ENCODE results near the gene TSFM.

TSFM gene

GRCh38 chr12:57803319-57803893, 20.8 kb downstream of the TSFM start:
- no peaks in the 10 kb centered on the region for H3K27me3 ChIP-seq (ENCODE audit: insufficient read depth, poor library complexity, severe bottlenecking)
- peak in 1 of 2 experiments; percentile 18 for DNase-seq (ENCODE audit: low read depth in 1 of 2, low spot score in 1 of 2)
- TF ChIP-seq REST (IDR thresholded peaks at IDR 0.05; ENCODE audit: insufficient replicate concordance, low read depth) = no peak
- TF ChIP-seq, protein P1, sequence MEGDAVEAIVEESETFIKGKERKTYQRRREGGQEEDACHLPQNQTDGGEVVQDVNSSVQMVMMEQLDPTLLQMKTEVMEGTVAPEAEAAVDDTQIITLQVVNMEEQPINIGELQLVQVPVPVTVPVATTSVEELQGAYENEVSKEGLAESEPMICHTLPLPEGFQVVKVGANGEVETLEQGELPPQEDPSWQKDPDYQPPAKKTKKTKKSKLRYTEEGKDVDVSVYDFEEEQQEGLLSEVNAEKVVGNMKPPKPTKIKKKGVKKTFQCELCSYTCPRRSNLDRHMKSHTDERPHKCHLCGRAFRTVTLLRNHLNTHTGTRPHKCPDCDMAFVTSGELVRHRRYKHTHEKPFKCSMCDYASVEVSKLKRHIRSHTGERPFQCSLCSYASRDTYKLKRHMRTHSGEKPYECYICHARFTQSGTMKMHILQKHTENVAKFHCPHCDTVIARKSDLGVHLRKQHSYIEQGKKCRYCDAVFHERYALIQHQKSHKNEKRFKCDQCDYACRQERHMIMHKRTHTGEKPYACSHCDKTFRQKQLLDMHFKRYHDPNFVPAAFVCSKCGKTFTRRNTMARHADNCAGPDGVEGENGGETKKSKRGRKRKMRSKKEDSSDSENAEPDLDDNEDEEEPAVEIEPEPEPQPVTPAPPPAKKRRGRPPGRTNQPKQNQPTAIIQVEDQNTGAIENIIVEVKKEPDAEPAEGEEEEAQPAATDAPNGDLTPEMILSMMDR (IDR thresholded peaks at IDR 0.05; ENCODE audit: insufficient read depth, low read length) = peak; percentile 74
- H3K27ac ChIP-seq (replicated peaks) = no peak overlapping the region
- no peak overlapping the region for H3K4me3 ChIP-seq (replicated peaks; ENCODE audit: insufficient read depth, low read length)

GRCh38 chr12:57806677-57807076, 24.1 kb downstream of the TSFM start:
- Histone ChIP-seq H3K27ac (replicated peaks) (no peak overlapping the region), H3K27me3 (ENCODE audit: insufficient read depth, poor library complexity, severe bottlenecking) (no peaks in the 10 kb centered on the region), H3K4me3 (replicated peaks; ENCODE audit: insufficient read depth, low read length) (no peak overlapping the region)
- TF ChIP-seq REST (IDR thresholded peaks at IDR 0.05; ENCODE audit: insufficient replicate concordance, low read depth) (no peak), GABPA (IDR thresholded peaks at IDR 0.05; ENCODE audit: low read depth) (no peak), POLR2AphosphoS5 (IDR thresholded peaks at IDR 0.05; ENCODE audit: low read depth) (no peak), SPI1 (IDR thresholded peaks at IDR 0.05; ENCODE audit: borderline replicate concordance, low read depth) (no peak)
- TF ChIP-seq, protein P1 (IDR thresholded peaks at IDR 0.05; ENCODE audit: insufficient read depth, low read length) = no peak
- DNase-seq (ENCODE audit: low read depth in 1 of 2, low spot score in 1 of 2) = no peak

DNA sequence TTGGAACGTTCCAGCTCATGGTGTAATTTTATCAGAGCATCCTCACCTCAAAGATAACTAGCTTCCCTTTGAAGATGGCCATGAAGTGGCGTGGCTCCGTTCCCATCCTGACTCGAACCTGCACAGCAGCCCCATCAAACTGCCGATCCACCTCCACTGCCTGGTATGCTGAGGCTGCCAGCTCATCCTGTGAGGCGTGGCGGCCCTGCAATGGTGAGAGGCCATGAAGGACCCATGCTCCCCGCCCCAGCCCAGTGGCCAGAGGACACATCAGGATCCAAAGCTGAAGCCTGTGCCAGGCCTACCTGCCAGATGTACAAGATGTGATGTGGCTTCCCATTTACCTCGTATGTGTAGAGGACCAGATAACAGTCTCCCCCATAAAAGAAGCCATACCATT, 24.7 kb downstream of the TSFM start:
- H3K27ac ChIP-seq (replicated peaks) = no peak overlapping the region
- no peak for DNase-seq (ENCODE audit: low read depth in 1 of 2, low spot score in 1 of 2)
- TF ChIP-seq GABPA (IDR thresholded peaks at IDR 0.05; ENCODE audit: low read depth) (no peak), POLR2AphosphoS5 (IDR thresholded peaks at IDR 0.05; ENCODE audit: low read depth) (no peak), SPI1 (IDR thresholded peaks at IDR 0.05; ENCODE audit: borderline replicate concordance, low read depth) (no peak), REST (IDR thresholded peaks at IDR 0.05; ENCODE audit: insufficient replicate concordance, low read depth) (no peak)
- TF ChIP-seq, protein P1 (IDR thresholded peaks at IDR 0.05; ENCODE audit: insufficient read depth, low read length) = no peak
- no peak overlapping the region for H3K4me3 ChIP-seq (replicated peaks; ENCODE audit: insufficient read depth, low read length)
- no peaks in the 10 kb centered on the region for H3K27me3 ChIP-seq (ENCODE audit: insufficient read depth, poor library complexity, severe bottlenecking)
